GM12874 (cell line): ENCODE measurements around the gene FAM222B.

Experiments used
- TF ChIP-seq, protein P1 (sequence below): IDR thresholded peaks from 2 replicates; pipeline ENCODE4 v1.5.1; 2011; ENCODE audit warnings: low read depth, mild to moderate bottlenecking, control low read depth, low read length, moderate library complexity; ENCODE audit not compliant: insufficient read depth

FAM222B gene

DNA sequence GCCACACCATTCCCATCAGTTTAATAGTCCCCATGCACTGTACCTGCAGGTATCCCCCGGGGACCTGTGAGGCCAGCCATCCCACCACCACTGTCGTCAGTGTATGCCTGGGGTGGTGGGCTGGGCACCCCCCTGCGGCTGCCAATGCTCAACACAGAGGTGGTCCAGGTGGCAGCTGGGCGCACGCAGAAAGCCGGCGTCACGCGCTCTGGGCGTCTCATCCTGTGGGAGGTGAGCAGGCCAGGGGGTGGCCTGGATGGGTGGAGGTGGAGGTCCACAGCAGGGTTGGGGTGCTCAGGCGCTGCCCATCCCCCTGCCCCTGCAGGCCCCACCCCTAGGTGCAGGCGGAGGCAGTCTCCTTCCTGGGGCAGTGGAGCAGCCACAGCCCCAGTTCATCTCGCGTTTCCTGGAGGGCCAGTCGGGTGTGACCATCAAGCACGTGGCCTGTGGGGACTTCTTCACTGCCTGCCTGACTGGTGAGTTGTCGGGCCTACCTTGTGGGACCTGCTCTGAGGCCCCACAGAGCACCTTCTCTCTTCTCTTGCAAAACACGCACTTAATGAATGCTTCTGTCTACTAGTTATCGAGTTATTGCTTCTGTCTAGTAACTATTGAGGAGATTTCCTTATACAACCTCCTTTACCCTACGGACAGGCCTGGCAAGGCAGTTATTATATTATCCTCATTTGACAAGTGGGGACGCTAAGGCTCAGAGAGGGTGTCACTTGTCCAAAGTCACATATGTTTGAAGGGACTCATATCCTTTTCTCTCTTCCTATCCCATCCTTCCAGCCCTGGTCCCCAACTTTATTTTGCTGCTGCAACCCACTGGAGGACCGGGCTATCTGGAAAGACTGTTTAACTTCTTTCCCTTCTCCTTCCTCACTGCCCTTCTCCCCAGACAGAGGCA, 104.6 kb downstream of the FAM222B start:
- TF ChIP-seq, protein P1, sequence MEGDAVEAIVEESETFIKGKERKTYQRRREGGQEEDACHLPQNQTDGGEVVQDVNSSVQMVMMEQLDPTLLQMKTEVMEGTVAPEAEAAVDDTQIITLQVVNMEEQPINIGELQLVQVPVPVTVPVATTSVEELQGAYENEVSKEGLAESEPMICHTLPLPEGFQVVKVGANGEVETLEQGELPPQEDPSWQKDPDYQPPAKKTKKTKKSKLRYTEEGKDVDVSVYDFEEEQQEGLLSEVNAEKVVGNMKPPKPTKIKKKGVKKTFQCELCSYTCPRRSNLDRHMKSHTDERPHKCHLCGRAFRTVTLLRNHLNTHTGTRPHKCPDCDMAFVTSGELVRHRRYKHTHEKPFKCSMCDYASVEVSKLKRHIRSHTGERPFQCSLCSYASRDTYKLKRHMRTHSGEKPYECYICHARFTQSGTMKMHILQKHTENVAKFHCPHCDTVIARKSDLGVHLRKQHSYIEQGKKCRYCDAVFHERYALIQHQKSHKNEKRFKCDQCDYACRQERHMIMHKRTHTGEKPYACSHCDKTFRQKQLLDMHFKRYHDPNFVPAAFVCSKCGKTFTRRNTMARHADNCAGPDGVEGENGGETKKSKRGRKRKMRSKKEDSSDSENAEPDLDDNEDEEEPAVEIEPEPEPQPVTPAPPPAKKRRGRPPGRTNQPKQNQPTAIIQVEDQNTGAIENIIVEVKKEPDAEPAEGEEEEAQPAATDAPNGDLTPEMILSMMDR = no peak

DNA sequence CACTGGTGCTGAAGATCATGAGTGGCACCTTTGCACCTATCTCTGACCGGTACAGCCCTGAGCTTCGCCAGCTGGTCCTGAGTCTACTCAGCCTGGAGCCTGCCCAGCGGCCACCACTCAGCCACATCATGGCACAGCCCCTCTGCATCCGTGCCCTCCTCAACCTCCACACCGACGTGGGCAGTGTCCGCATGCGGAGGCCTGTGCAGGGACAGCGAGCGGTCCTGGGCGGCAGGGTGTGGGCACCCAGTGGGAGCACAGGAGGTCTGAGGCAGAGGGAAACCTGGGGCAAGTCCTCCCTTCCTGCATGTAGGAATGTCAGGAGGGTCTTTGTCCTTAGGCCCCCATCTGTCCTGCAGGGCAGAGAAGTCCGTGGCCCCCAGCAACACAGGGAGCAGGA, 105.3 kb downstream of the FAM222B start:
- TF ChIP-seq, protein P1 = no peak

DNA sequence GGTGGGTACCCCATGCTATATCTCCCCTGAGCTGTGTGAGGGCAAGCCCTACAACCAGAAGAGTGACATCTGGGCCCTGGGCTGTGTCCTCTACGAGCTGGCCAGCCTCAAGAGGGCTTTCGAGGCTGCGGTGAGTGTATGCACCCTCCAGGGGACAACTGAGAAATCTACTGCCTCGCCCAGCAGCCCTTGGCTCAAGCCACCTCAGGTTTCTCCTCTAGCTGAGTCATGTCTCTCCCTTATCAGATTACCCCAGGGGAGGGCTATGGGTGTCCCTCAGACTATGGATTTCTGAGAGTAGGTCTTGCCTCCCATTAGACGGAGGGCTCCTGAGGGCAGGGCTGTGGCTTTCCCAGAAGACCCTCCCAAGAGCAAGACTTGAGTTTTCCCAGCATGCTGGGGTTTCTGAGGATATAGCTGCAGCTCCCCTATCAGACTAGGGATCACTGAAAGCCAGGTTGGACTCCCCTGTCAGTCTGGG, 107.3 kb downstream of the FAM222B start:
- TF ChIP-seq, protein P1 = no peak

DNA sequence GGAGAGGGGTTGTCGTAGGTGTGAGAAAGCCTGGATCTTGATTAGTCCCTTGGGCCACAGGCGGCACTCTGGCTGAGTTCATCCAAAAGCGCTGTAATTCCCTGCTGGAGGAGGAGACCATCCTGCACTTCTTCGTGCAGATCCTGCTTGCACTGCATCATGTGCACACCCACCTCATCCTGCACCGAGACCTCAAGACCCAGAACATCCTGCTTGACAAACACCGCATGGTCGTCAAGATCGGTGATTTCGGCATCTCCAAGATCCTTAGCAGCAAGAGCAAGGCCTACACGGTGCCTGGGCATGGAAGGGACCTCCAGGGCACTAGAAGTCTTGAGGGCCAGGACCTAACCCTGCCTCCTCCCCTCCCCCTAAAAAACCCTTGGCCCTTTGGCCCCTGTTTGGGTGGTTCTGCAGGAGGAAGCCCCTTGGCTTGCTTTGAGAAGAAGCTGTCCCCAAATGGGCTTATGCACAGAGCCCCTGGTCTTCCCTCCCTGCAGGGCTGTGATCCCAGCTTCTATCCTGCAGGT, 107.8 kb downstream of the FAM222B start:
- TF ChIP-seq, protein P1 = no peak

DNA sequence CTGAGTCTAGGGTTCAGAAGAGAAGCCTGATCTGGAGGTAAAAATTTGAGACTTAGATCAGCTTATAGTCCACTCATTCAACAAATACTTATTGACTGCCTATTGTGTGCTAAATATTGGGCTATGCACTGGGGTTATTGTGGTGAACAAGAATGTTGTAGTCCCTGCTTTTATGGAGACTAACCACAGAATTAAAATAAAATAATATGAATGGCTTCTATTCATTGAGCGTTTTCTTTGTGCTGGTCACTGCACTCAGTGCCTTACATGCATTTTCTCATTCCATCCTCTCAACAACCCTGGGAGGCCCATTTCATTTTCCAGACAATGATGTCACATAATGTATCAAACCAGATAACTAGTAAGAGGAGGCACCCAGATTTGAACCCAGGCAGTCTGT, 109.2 kb downstream of the FAM222B start:
- TF ChIP-seq, protein P1 = no peak

DNA sequence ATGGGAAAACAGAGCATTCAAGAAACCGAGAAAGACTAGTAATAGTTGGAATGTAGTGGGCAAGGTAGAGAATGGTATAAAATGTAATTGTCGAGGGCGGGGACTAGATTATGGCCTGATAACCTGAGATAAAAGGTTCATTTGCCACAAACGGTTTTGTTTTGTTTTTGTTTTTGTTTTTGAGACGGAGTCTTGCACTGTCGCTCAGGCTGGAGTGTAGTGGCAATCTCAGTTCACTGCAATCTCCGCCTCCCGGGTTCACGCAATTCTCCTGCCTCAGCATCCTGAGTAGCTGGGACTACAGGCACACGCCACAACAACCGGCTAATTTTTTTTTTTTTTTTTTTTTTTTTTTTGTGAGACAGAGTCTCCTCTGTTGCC, 112.7 kb downstream of the FAM222B start:
- TF ChIP-seq, protein P1 = no peak

DNA sequence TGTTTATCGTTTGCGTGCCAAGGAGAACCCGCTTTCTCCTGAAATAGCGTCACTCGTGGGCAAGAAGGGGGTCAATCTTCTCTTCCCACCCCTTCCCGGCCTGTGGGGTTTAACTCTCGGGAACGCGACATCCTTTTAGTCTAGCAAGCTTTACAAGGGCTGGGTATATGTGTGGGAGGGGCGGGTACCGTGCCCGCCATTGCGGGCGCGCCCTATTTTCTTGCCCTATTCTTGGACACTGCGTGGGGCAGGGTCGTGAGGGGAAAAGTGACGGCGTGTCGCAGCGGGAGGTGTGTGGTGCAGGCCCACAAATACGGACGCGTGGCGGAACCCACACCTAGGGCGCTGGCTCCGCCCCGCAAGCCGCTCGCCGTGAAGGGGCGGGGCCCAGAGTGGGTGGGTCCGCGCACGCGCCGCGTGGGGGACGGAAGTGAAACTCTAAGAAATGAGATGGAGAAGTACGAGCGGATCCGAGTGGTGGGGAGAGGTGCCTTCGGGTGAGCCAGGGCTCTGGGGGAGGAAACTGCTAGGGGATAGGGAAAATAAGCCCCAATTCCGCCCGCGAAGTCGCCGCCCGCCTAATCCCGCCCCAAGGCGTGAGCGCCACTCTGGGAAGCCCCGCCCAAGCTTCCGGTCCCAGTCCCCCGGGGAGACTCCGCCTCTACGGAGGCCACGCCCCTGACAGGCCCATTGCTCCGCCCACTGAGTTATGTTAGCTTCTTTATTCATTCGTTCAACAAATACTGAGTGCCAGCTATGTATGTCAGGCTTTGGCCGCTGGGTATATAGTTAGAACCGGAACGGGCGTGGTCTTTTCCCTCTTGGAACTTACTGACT, 114.0 kb downstream of the FAM222B start, which contains the start of gene NEK8:
NEK8 (plus strand) TSS at position 425 of the 837 bp plus-strand sequence; CDS start at position 451, 26 bp downstream.
- TF ChIP-seq, protein P1 = no peak
